GM12872 (cell line): ENCODE measurements around the gene RNF145.

Source experiments
- TF ChIP-seq, protein P1 (sequence below): IDR thresholded peaks from 3 replicates; pipeline ENCODE4 v1.5.1; 2011; ENCODE audit warnings: low read depth, mild to moderate bottlenecking, low read length, moderate library complexity; ENCODE audit not compliant: insufficient read depth

RNF145 gene

DNA sequence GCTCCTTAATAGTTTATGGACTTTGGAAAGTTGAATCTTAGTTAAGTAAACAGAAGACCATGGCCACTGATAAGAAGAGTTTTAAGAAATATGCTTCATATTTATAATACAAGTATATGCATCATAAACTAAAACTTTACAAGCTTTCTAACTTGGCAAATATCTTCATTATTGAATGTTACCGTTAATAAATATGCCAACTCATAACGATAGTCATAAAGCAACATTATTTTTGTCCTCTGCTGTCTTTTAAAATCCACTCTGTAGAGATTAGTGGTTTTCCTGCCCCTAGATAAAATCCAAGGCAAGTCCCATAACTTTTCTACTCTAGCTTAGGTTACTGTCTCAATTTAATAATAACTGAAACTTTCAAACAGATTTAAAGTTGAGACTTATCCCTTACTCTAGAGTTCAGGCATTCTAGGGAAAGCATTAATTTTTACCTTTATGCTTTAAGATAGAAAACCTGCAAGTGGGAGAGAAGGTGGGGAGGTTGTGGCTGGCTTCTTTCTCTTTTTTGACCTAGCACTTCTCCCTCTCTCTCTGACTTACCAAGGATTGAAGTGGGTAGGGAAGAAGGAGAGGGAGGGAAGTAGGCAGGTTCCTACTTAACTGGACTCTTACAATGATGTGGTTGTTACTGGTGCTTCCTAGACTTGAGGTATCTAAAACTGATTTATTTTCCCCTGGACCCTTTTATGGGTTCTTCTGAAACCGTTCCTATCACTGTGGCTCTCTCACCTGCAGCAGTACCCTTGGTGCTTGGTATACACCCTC lies 29.6 kb downstream of the RNF145 start:
- TF ChIP-seq, protein P1, sequence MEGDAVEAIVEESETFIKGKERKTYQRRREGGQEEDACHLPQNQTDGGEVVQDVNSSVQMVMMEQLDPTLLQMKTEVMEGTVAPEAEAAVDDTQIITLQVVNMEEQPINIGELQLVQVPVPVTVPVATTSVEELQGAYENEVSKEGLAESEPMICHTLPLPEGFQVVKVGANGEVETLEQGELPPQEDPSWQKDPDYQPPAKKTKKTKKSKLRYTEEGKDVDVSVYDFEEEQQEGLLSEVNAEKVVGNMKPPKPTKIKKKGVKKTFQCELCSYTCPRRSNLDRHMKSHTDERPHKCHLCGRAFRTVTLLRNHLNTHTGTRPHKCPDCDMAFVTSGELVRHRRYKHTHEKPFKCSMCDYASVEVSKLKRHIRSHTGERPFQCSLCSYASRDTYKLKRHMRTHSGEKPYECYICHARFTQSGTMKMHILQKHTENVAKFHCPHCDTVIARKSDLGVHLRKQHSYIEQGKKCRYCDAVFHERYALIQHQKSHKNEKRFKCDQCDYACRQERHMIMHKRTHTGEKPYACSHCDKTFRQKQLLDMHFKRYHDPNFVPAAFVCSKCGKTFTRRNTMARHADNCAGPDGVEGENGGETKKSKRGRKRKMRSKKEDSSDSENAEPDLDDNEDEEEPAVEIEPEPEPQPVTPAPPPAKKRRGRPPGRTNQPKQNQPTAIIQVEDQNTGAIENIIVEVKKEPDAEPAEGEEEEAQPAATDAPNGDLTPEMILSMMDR, result no peak

DNA sequence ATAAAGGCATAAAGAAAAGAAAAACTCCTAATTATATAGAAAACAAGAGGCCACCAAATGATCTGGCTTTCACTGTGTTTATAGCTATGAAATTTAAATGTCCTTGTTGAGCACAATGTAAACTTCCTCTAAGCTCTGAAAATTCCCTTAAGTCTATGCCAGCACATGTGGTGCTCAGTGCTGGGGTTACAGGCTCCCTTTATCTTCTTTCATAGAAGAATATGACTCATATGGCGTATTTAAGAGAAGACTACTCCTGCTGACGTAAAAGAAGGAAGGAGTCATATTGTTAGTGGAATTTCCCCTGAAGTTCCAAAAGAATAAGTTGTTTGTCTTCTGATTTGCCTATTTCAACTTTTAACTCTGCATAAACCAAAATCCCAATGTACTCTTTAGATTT lies 30.4 kb downstream of the RNF145 start:
- TF ChIP-seq, protein P1, result no peak

DNA sequence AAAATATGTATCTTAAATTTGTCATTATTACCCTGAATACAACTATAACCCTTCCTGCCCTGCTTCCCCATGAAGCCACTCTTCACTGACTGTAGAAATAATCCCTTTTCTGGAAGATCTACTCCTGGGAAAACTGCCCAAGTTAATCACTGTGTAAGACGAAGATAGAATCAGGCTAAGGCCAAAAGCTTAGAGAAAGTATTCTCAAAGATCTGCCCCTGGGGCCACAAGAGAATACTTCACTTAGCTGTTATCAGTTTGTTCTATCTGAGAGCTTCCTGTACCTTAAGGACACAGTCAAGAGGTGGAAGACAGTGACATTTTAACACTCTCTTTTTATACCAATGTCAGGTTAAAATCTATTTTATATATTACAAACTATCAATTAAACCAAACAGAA lies 33.8 kb downstream of the RNF145 start:
- TF ChIP-seq, protein P1, result no peak

DNA sequence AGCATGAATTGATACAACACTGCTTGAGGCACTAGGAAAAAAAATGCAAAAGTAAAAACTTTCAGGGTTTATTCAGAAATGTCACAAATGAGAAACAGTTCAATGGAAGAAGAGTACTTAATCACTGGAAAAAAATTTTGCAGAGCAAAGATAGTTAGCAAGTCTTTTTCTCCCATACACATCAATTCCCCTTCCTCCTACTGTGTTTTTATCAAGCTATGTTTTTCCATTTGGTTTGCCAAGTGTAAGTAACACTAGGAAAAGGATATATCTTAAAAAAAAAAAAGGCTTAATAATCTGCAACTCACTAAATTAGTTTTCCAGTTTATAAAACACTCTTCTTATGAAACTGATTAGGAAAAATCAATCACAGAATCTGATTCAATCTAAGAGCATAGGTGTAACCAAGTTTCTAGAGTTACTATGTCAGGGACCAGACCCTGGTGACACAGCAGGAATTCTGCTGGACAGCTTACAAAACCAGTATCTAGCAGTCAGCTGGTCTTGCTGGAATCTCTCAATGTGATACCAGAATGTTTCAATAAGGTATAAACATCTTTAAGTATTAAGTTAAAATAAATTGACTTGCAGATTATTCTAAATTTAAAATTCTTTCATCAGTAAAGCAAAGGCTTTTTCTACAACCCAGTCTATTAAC lies 34.7 kb downstream of the RNF145 start:
- TF ChIP-seq, protein P1, result no peak

DNA sequence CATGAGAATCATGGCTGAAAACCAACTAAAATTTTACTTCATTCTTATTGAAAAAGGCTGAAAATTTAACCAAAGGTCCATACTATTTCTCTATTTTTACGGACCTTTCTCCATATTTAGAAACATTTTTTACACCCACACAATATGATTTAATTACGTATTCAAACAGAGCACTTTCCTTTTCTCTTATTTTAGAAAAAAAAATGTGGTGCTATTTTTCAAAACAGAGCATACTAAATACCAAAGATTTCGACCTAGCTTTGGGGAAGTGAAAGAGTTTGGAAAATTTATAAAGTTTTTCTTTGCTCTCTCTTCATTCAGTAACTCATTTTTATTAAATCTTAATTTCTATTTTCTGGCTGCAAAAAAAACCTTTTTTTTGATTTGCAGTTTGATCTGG lies 38.1 kb downstream of the RNF145 start:
- TF ChIP-seq, protein P1, result no peak

DNA sequence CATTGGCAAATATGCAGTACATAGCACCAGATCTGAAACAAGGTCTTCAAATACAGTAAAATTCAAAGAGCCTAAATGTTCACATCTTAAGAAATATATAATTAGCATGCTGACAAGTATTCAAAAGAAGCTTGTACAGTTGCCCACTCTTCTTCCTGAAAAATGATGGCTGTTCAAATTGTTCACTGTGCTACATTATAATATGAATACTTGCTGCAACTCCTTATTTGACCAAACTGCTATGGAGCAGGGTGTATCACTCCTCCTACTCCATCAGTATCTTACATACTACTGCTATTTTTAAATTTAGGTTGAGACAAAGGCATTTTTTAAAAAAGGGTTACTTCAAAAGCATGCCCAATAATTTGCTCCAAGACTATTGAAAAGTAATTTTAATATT lies 39.3 kb downstream of the RNF145 start:
- TF ChIP-seq, protein P1, result no peak

DNA sequence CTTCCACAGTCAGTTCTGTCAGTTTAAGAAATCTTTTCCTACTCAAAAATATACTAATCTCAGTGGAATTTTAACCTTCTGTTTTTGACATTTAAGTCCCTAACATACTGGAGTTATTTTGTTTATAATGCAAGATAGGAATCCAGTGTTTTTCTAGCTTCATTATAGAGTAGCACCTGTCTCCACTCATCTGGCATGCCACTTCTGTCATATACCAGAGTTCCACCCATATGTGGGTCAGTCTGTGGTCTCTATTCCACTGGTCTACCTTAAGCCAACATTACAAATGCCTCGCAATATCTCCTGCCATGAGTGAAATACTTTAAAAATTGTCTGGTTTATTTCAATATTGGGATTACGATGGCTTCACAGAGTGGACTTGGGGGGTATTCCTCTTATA lies 42.9 kb downstream of the RNF145 start:
- TF ChIP-seq, protein P1, result no peak
